Memory B cell (primary cell): ENCODE results near the gene WDFY2.
"Not testable (repeated sequence)": the region's sequence is repeated elsewhere in the genome, so short reads cannot be mapped to it uniquely, and the experiment has no call there.

Experiments
- ATAC-seq: fragments of 150-1000 bp; cut with Tn5 transposase; 2 replicates; pipeline ENCODE4 v1.10.0; 2021; ENCODE audit warnings: low read depth, mild to moderate bottlenecking, moderate library complexity
- DNase-seq, 2 donors: peaks; one replicate each; pipeline ENCODE4 v3.0.0; 2022; ENCODE audit warnings: low spot score in 2 of 2
- H3K27ac Mint-ChIP-seq: one replicate; pipeline ENCODE4 v1.8.0; 2022; ENCODE audit warnings: mild to moderate bottlenecking, moderate library complexity, mixed read lengths
- H3K27me3 Mint-ChIP-seq: one replicate; pipeline ENCODE4 v1.8.0; 2022; ENCODE audit warnings: mixed read lengths
- H3K36me3 Mint-ChIP-seq: one replicate; pipeline ENCODE4 v1.8.0; 2022; ENCODE audit warnings: mild to moderate bottlenecking, mixed read lengths
- H3K4me1 Mint-ChIP-seq: one replicate; pipeline ENCODE4 v1.8.0; 2022; ENCODE audit warnings: mixed read lengths
- H3K4me3 Mint-ChIP-seq: one replicate; pipeline ENCODE4 v1.8.0; 2022; ENCODE audit warnings: mild to moderate bottlenecking, moderate library complexity, mixed read lengths
- H3K9me3 Mint-ChIP-seq: one replicate; pipeline ENCODE4 v1.8.0; 2022; ENCODE audit warnings: mixed read lengths

Gene WDFY2

GRCh38 chr13:51583469-51583874 is 790 bp upstream of the WDFY2 start:
- H3K4me1 Mint-ChIP-seq = peaks cover 16% of the 10 kb centered on the region
- H3K4me3 Mint-ChIP-seq = peak overlapping the region; percentile 98
- DNase-seq (no peak), ATAC-seq (no peak)
- H3K36me3 Mint-ChIP-seq = peaks cover 5% of the 10 kb centered on the region
- peak overlapping the region; percentile 95 for H3K27ac Mint-ChIP-seq
- peaks cover under 1% of the 10 kb centered on the region for H3K27me3 Mint-ChIP-seq
- peaks cover 2% of the 10 kb centered on the region for H3K9me3 Mint-ChIP-seq

GRCh38 chr13:51584731-51585672 is 740 bp downstream of the WDFY2 start:
- Mint-ChIP-seq H3K9me3 (no peaks in the 10 kb centered on the region), H3K4me3 (peak overlapping the region; percentile 98), H3K27me3 (no peaks in the 10 kb centered on the region), H3K4me1 (peaks cover 16% of the 10 kb centered on the region), H3K27ac (peak overlapping the region; percentile 95), H3K36me3 (peaks cover 2% of the 10 kb centered on the region)
- ATAC-seq (peak; percentile 44), DNase-seq (peak in 1 of 2 donors; percentile 61)

- ATAC-seq (no peak), DNase-seq (no peak)
- Mint-ChIP-seq H3K9me3 (no peaks in the 10 kb centered on the region), H3K36me3 (peaks cover 2% of the 10 kb centered on the region), H3K4me1 (peaks cover 16% of the 10 kb centered on the region), H3K4me3 (peak overlapping the region; percentile 98), H3K27ac (peak overlapping the region; percentile 95), H3K27me3 (no peaks in the 10 kb centered on the region)
Observed at GRCh38 chr13:51585696-51586095, 1.4 kb downstream of the WDFY2 start.

GRCh38 chr13:51587372-51587771 is 3.1 kb downstream of the WDFY2 start:
- H3K4me1 Mint-ChIP-seq = peaks cover 12% of the 10 kb centered on the region
- DNase-seq (no peak), ATAC-seq (no peak)
- no peaks in the 10 kb centered on the region for H3K9me3 Mint-ChIP-seq
- no peak overlapping the region for H3K4me3 Mint-ChIP-seq
- H3K27me3 Mint-ChIP-seq = no peaks in the 10 kb centered on the region
- H3K36me3 Mint-ChIP-seq = peaks cover 2% of the 10 kb centered on the region
- peak overlapping the region; percentile 29 for H3K27ac Mint-ChIP-seq

GRCh38 chr13:51588406-51588949 is 4.2 kb downstream of the WDFY2 start:
- peaks cover 2% of the 10 kb centered on the region for H3K36me3 Mint-ChIP-seq

GRCh38 chr13:51589793-51590192 is 5.5 kb downstream of the WDFY2 start:
- no peak overlapping the region for H3K4me3 Mint-ChIP-seq
- H3K36me3 Mint-ChIP-seq = peaks cover 2% of the 10 kb centered on the region
- ATAC-seq (no peak), DNase-seq (no peak)
- peaks cover 17% of the 10 kb centered on the region for H3K4me1 Mint-ChIP-seq
- H3K27ac Mint-ChIP-seq = no peak overlapping the region
- no peaks in the 10 kb centered on the region for H3K9me3 Mint-ChIP-seq
- no peaks in the 10 kb centered on the region for H3K27me3 Mint-ChIP-seq

More at GRCh38 chr13:51588406-51588949, 4.2 kb downstream of the WDFY2 start:
- ATAC-seq = no peak
- no peak for DNase-seq
- H3K4me1 Mint-ChIP-seq = peaks cover 12% of the 10 kb centered on the region
- no peak overlapping the region for H3K27ac Mint-ChIP-seq
- H3K9me3 Mint-ChIP-seq = no peaks in the 10 kb centered on the region
- no peaks in the 10 kb centered on the region for H3K27me3 Mint-ChIP-seq
- H3K4me3 Mint-ChIP-seq = no peak overlapping the region

GRCh38 chr13:51590231-51590970 is 6.1 kb downstream of the WDFY2 start:
- Mint-ChIP-seq H3K4me3 (no peak overlapping the region), H3K9me3 (no peaks in the 10 kb centered on the region), H3K27me3 (no peaks in the 10 kb centered on the region), H3K36me3 (peaks cover 5% of the 10 kb centered on the region), H3K4me1 (peaks cover 23% of the 10 kb centered on the region), H3K27ac (no peak overlapping the region)
- no peak for ATAC-seq
- DNase-seq = no peak

GRCh38 chr13:51590971-51591627 is 6.8 kb downstream of the WDFY2 start:
- H3K4me1 Mint-ChIP-seq = peaks cover 21% of the 10 kb centered on the region
- H3K27me3 Mint-ChIP-seq = no peaks in the 10 kb centered on the region
- no peaks in the 10 kb centered on the region for H3K9me3 Mint-ChIP-seq
- no peak overlapping the region for H3K27ac Mint-ChIP-seq
- H3K36me3 Mint-ChIP-seq = peaks cover 5% of the 10 kb centered on the region
- DNase-seq (no peak), ATAC-seq (no peak)
- H3K4me3 Mint-ChIP-seq = no peak overlapping the region

- H3K27me3 Mint-ChIP-seq, H3K36me3 Mint-ChIP-seq, H3K9me3 Mint-ChIP-seq, H3K4me3 Mint-ChIP-seq, ATAC-seq, H3K27ac Mint-ChIP-seq, DNase-seq: not testable (repeated sequence)
- peaks cover 27% of the 10 kb centered on the region for H3K4me1 Mint-ChIP-seq
Observed at GRCh38 chr13:51591938-51592337, 7.7 kb downstream of the WDFY2 start.

- ATAC-seq (no peak), DNase-seq (no peak)
- Mint-ChIP-seq H3K4me3 (no peak overlapping the region), H3K9me3 (no peaks in the 10 kb centered on the region), H3K4me1 (peaks cover 25% of the 10 kb centered on the region), H3K36me3 (peaks cover 2% of the 10 kb centered on the region), H3K27ac (peak overlapping the region; percentile 41), H3K27me3 (no peaks in the 10 kb centered on the region)
Observed at GRCh38 chr13:51594432-51594831, 10.2 kb downstream of the WDFY2 start.

GRCh38 chr13:51595416-51595815 is 11.2 kb downstream of the WDFY2 start:
- no peak overlapping the region for H3K27ac Mint-ChIP-seq
- H3K4me1 Mint-ChIP-seq = peaks cover 34% of the 10 kb centered on the region
- ATAC-seq (no peak), DNase-seq (no peak)
- H3K9me3 Mint-ChIP-seq = no peaks in the 10 kb centered on the region
- H3K27me3 Mint-ChIP-seq = no peaks in the 10 kb centered on the region
- peaks cover 2% of the 10 kb centered on the region for H3K36me3 Mint-ChIP-seq
- no peak overlapping the region for H3K4me3 Mint-ChIP-seq

- H3K27ac Mint-ChIP-seq = no peak overlapping the region
- DNase-seq = no peak
- peaks cover 4% of the 10 kb centered on the region for H3K36me3 Mint-ChIP-seq
Observed at GRCh38 chr13:51596541-51596940, 12.3 kb downstream of the WDFY2 start.

GRCh38 chr13:51599444-51600176 is 15.3 kb downstream of the WDFY2 start:
- Mint-ChIP-seq H3K9me3 (no peaks in the 10 kb centered on the region), H3K27me3 (no peaks in the 10 kb centered on the region), H3K36me3 (peaks cover 15% of the 10 kb centered on the region), H3K4me3 (no peak overlapping the region), H3K27ac (peak overlapping the region; percentile 26), H3K4me1 (peaks cover 53% of the 10 kb centered on the region)
- ATAC-seq (peak; percentile 64), DNase-seq (no peak)

More at GRCh38 chr13:51596541-51596940, 12.3 kb downstream of the WDFY2 start:
- Mint-ChIP-seq H3K9me3 (no peaks in the 10 kb centered on the region), H3K4me1 (peaks cover 38% of the 10 kb centered on the region), H3K27me3 (no peaks in the 10 kb centered on the region), H3K4me3 (no peak overlapping the region)
- ATAC-seq = no peak
